ENCODE data around the gene PRKAR2A. TPM values are rescaled to one million over a fixed set of nuclear protein-coding genes. Genes with fewer than 3 reads are reported as not detected.
"Not testable (repeated sequence)": the region's sequence is repeated elsewhere in the genome, so short reads cannot be mapped to it uniquely, and the experiment has no call there.

PRKAR2A gene
- polyA plus RNA-seq, 5 donors: 25.7 to 36.9 (median 32.5) TPM

GRCh38 chr3:48784426-48785120 lies 63.1 kb downstream of the PRKAR2A start:
- DNase-seq: no peak

GRCh38 chr3:48783304-48783703 lies 64.4 kb downstream of the PRKAR2A start:
- no peak for DNase-seq

- no peak for DNase-seq
Observed at GRCh38 chr3:48782046-48782445, 65.6 kb downstream of the PRKAR2A start.

GRCh38 chr3:48778565-48778964 lies 69.1 kb downstream of the PRKAR2A start:
- not testable (repeated sequence) for DNase-seq

GRCh38 chr3:48776854-48777253 lies 70.8 kb downstream of the PRKAR2A start:
- no peak for DNase-seq

GRCh38 chr3:48770192-48770502 lies 77.5 kb downstream of the PRKAR2A start:
- no peak for DNase-seq

GRCh38 chr3:48765376-48765775 lies 82.3 kb downstream of the PRKAR2A start:
- peak; percentile 1 to 3 for DNase-seq

GRCh38 chr3:48762816-48763215 lies 84.9 kb downstream of the PRKAR2A start:
- no peak for DNase-seq

- DNase-seq: not testable (repeated sequence)
Observed at GRCh38 chr3:48759991-48760540, 87.6 kb downstream of the PRKAR2A start.

GRCh38 chr3:48759531-48759930 lies 88.1 kb downstream of the PRKAR2A start:
- DNase-seq: not testable (repeated sequence)

GRCh38 chr3:48759071-48759470 lies 88.6 kb downstream of the PRKAR2A start:
- no peak for DNase-seq

GRCh38 chr3:48756640-48757039 lies 91.0 kb downstream of the PRKAR2A start:
- no peak for DNase-seq

GRCh38 chr3:48750856-48751255 lies 96.8 kb downstream of the PRKAR2A start:
- no peak for DNase-seq

- no peak for DNase-seq
Observed at GRCh38 chr3:48748754-48749153, 98.9 kb downstream of the PRKAR2A start.

- no peak for DNase-seq
Observed at GRCh38 chr3:48747706-48748105, 100.0 kb downstream of the PRKAR2A start.

- no peak for DNase-seq
Observed at GRCh38 chr3:48747015-48747615, 100.6 kb downstream of the PRKAR2A start.

- no peak for DNase-seq
Observed at GRCh38 chr3:48743773-48744172, 103.9 kb downstream of the PRKAR2A start.

GRCh38 chr3:48741226-48741625 lies 106.4 kb downstream of the PRKAR2A start:
- DNase-seq: not testable (repeated sequence)

- DNase-seq: peak; percentile 86
Observed at GRCh38 chr3:48739955-48740823, 107.5 kb downstream of the PRKAR2A start.

- DNase-seq: no peak
Observed at GRCh38 chr3:48739617-48739954, 108.1 kb downstream of the PRKAR2A start.

GRCh38 chr3:48738926-48739616 lies 108.6 kb downstream of the PRKAR2A start:
- no peak for DNase-seq

GRCh38 chr3:48738144-48738536 lies 109.5 kb downstream of the PRKAR2A start:
- DNase-seq: peak; percentile 84 to 88
